Neuronal stem cell (in vitro differentiated cells): ENCODE results near the gene FAM120AOS.

Source experiments
- DNase-seq: peaks from one replicate; pipeline ENCODE4 v3.0.0-alpha.2; 2013; ENCODE audit warnings: low spot score
- H2AFZ ChIP-seq: one replicate; pipeline ENCODE4 v1.6.1; 2013; ENCODE audit warnings: mild to moderate bottlenecking, low read length, inconsistent platforms
- H2AK5ac ChIP-seq: 2 replicates; pipeline ENCODE4 v1.6.1; 2013; ENCODE audit warnings: low read depth, mild to moderate bottlenecking, inconsistent platforms, low read length, moderate library complexity, mixed read lengths
- H2BK120ac ChIP-seq: 2 replicates; pipeline ENCODE4 v1.6.1; 2013; ENCODE audit warnings: low read depth, mild to moderate bottlenecking, inconsistent platforms, low read length, moderate library complexity, mixed read lengths
- H2BK12ac ChIP-seq: one replicate; pipeline ENCODE4 v1.6.1; 2013; ENCODE audit warnings: low read length, inconsistent platforms
- H2BK15ac ChIP-seq: 2 replicates; pipeline ENCODE4 v1.6.1; 2013; ENCODE audit warnings: mild to moderate bottlenecking, low read length, inconsistent platforms, mixed read lengths
- H2BK5ac ChIP-seq: one replicate; pipeline ENCODE4 v1.6.1; 2013; ENCODE audit warnings: inconsistent platforms, mild to moderate bottlenecking, low read length, moderate library complexity
- H3K14ac ChIP-seq: one replicate; pipeline ENCODE4 v1.6.1; 2013; ENCODE audit warnings: low read length, inconsistent platforms
- H3K18ac ChIP-seq: 2 replicates; pipeline ENCODE4 v1.6.1; 2013; ENCODE audit warnings: low read length, inconsistent platforms
- H3K23ac ChIP-seq: 2 replicates; pipeline ENCODE4 v1.6.1; 2013; ENCODE audit warnings: low read depth, mild to moderate bottlenecking, mixed read lengths, low read length, inconsistent platforms; ENCODE audit not compliant: poor library complexity
- H3K27ac ChIP-seq: replicated peaks from 3 replicates; pipeline ENCODE4 v1.5.1; 2013; ENCODE audit warnings: low read length, inconsistent platforms
- H3K27me3 ChIP-seq, 3 experiments: 2 replicates each; pipeline ENCODE4 v1.6.1; 2013; ENCODE audit warnings: low read length in 3 of 3, mild to moderate bottlenecking in 2 of 3, inconsistent platforms in 1 of 3, low read depth in 1 of 3, mixed read lengths in 1 of 3, moderate library complexity in 1 of 3; ENCODE audit not compliant: control insufficient read depth in 3 of 3, insufficient read depth in 3 of 3
- H3K36me3 ChIP-seq, 2 donors: replicated peaks in 1 of 2; 2 replicates each; pipeline ENCODE4 v1.6.1; 2013; ENCODE audit warnings: low read length in 2 of 2; ENCODE audit not compliant: control insufficient read depth in 2 of 2, insufficient read depth in 2 of 2
- H3K4ac ChIP-seq: 2 replicates; pipeline ENCODE4 v1.6.1; 2013; ENCODE audit warnings: inconsistent platforms, mild to moderate bottlenecking, low read length, moderate library complexity
- H3K4me1 ChIP-seq, 2 donors: 1 replicate in 1 of 2; 2 replicates in 1 of 2; pipeline ENCODE4 v1.6.1; 2013; ENCODE audit warnings: low read length in 2 of 2, low read depth in 1 of 2; ENCODE audit not compliant: control insufficient read depth in 2 of 2, insufficient read depth in 1 of 2
- H3K4me2 ChIP-seq: one replicate; pipeline ENCODE4 v1.6.1; 2013; ENCODE audit warnings: mild to moderate bottlenecking, low read length, inconsistent platforms; ENCODE audit not compliant: insufficient read depth, poor library complexity, severe bottlenecking
- H3K4me3 ChIP-seq, 2 donors: 2 replicates each; pipeline ENCODE4 v1.5.1; 2013; ENCODE audit warnings: low read length in 2 of 2, mild to moderate bottlenecking in 2 of 2, inconsistent platforms in 1 of 2, moderate library complexity in 1 of 2
- H3K79me1 ChIP-seq: one replicate; pipeline ENCODE4 v1.6.1; 2013; ENCODE audit warnings: low read depth, mild to moderate bottlenecking, inconsistent platforms, low read length, moderate library complexity
- H3K9ac ChIP-seq: one replicate; pipeline ENCODE4 v1.6.1; 2013; ENCODE audit warnings: mild to moderate bottlenecking, low read depth, low read length, inconsistent platforms; ENCODE audit not compliant: poor library complexity
- H3K9me3 ChIP-seq, 2 donors: replicated peaks in 1 of 2; 2 replicates each; pipeline versions ENCODE3 to v1.6.1; 2013; ENCODE audit warnings: low read length in 2 of 2, mild to moderate bottlenecking in 2 of 2, inconsistent platforms in 1 of 2, low read depth in 1 of 2, mixed read lengths in 1 of 2, moderate library complexity in 1 of 2; ENCODE audit not compliant: control insufficient read depth in 2 of 2, insufficient read depth in 1 of 2
- H4K8ac ChIP-seq: one replicate; pipeline ENCODE4 v1.6.1; 2013; ENCODE audit warnings: low read depth, mild to moderate bottlenecking, inconsistent platforms, low read length, moderate library complexity
- H4K91ac ChIP-seq: one replicate; pipeline ENCODE4 v1.6.1; 2013; ENCODE audit warnings: low read length, low read depth, mild to moderate bottlenecking, inconsistent platforms; ENCODE audit not compliant: poor library complexity
- WGBS, 2 donors: extraction: QIAGEN DNeasy Blood & Tissue Kit; methylation state at CpG; one replicate each; pipeline ENCODE4 v1.1.7; 2013; ENCODE audit warnings: missing lambda C conversion rate in 2 of 2, mixed read lengths in 1 of 2; ENCODE audit not compliant: insufficient read length in 2 of 2, insufficient replicate concordance in 1 of 2; ENCODE audit errors: extremely low coverage in 2 of 2; 5-methylcytosine and 5-hydroxymethylcytosine counted together

The FAM120AOS gene

DNA sequence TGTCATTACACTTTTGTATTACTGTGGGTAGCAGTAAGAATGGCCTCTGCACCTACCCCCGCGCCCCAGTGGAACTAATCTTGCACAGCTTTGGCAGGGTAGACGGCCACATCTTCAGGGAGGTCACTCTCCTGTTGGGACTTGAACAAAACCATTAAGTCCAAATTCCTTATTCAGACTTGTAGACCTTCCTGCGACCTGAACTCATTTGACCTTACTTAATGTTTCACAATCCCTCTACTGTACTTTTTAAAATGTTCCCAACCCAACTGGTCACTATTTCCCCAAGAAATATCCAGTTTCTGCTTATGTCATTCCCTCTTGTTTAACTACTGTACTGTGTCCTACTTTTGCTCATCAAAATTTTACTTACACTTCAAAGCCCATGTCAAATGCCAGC lies 5.3 kb upstream of the FAM120AOS start:
- peaks cover 2 to 6% of the 10 kb centered on the region in 2 donors for H3K4me1 ChIP-seq
- no peak overlapping the region for H3K4me3 ChIP-seq

DNA sequence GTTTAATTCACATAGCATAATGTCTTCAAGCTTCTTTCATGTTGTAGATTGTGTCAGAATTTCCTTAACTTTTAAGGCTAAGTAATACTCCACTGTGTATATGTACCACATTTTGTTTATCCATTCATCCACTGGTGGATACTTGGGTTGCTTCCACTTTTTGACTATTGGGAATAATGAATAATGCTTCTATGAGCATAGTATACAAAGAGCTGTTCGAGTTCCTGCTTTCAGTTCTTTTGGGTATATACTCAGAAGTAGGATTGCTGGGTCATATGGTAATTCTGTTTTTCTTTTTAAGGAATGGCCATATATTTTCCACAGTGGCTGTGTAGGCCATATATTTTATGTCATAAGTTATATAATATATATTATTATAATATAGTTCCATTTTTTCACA lies 3.6 kb upstream of the FAM120AOS start:
- Histone ChIP-seq H3K9ac (no peak overlapping the region), H3K4ac (no peak overlapping the region), H3K4me3 (no peak overlapping the region), H2BK12ac (no peak overlapping the region), H3K27ac (no peak overlapping the region), H3K36me3 (peaks cover 0 to 44% of the 10 kb centered on the region in 2 donors), H2BK120ac (no peak overlapping the region), H3K27me3 (no peaks in the 10 kb centered on the region), H3K79me1 (no peaks in the 10 kb centered on the region), H3K14ac (no peak overlapping the region), H4K91ac (no peak overlapping the region), H4K8ac (no peak overlapping the region), H2AFZ (no peak overlapping the region), H3K18ac (no peak overlapping the region), H3K9me3 (no peaks in the 10 kb centered on the region), H3K4me1 (peaks cover 2 to 6% of the 10 kb centered on the region in 2 donors), H3K4me2 (no peak overlapping the region), H2BK5ac (no peak overlapping the region), H2BK15ac (no peak overlapping the region), H2AK5ac (no peak overlapping the region), H3K23ac (no peak overlapping the region)
- DNase-seq = no peak
- no CpG with 5 or more reads among the region's 1 CpG for WGBS, 2 donors

More for the DNA sequence above, 5.3 kb upstream of the FAM120AOS start:
- no peaks in the 10 kb centered on the region for H3K27me3 ChIP-seq
- no peaks in the 10 kb centered on the region for H3K79me1 ChIP-seq
- no peak overlapping the region for H2BK5ac ChIP-seq
- H3K9me3 ChIP-seq = no peaks in the 10 kb centered on the region
- no peak overlapping the region for H3K23ac ChIP-seq
- no peak overlapping the region for H3K14ac ChIP-seq
- H3K18ac ChIP-seq = no peak overlapping the region
- H2BK15ac ChIP-seq = no peak overlapping the region
- H2AK5ac ChIP-seq = no peak overlapping the region
- H3K4ac ChIP-seq = no peak overlapping the region
- no peak overlapping the region for H4K91ac ChIP-seq
- no peak overlapping the region for H2BK120ac ChIP-seq
- DNase-seq = no peak
- WGBS, 2 donors = no CpG with 5 or more reads among the region's 4 CpGs
- peaks cover 0 to 44% of the 10 kb centered on the region in 2 donors for H3K36me3 ChIP-seq
- no peak overlapping the region for H2AFZ ChIP-seq
- no peak overlapping the region for H3K27ac ChIP-seq
- no peak overlapping the region for H2BK12ac ChIP-seq
- H4K8ac ChIP-seq = no peak overlapping the region
- H3K4me2 ChIP-seq = no peak overlapping the region
- no peak overlapping the region for H3K9ac ChIP-seq

DNA sequence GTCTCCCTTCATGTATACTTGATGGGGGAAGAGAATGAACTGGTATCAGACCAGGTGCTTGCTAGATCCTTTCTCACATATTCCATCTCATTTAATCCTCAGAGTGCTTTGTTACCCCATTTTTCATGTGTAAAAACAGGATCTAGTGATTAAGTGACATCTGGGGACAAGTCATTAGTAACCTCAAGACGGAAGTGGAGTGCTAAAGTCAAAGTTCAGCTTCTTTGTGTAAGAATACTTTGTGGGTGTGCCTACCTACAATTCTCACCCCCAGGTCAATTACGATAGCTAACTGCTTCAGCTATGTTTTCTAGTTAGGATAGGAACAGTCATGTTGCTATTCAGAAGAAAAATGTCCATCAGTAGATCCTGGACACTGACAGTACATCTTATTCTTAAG lies 3.1 kb upstream of the FAM120AOS start:
- Histone ChIP-seq H3K9ac (no peak overlapping the region), H3K23ac (no peak overlapping the region), H3K9me3 (no peaks in the 10 kb centered on the region), H3K27me3 (no peaks in the 10 kb centered on the region), H3K27ac (no peak overlapping the region), H4K8ac (no peak overlapping the region), H3K4ac (no peak overlapping the region), H2AFZ (no peak overlapping the region), H3K36me3 (peaks cover 0 to 44% of the 10 kb centered on the region in 2 donors), H2BK120ac (no peak overlapping the region), H3K14ac (no peak overlapping the region), H3K4me2 (no peak overlapping the region), H2BK5ac (no peak overlapping the region), H2AK5ac (no peak overlapping the region), H3K79me1 (no peaks in the 10 kb centered on the region), H4K91ac (no peak overlapping the region), H2BK12ac (no peak overlapping the region), H2BK15ac (no peak overlapping the region), H3K4me3 (no peak overlapping the region), H3K4me1 (peaks cover 2 to 6% of the 10 kb centered on the region in 2 donors), H3K18ac (no peak overlapping the region)
- DNase-seq = no peak
- no CpG with 5 or more reads among the region's 2 CpGs for WGBS, 2 donors

DNA sequence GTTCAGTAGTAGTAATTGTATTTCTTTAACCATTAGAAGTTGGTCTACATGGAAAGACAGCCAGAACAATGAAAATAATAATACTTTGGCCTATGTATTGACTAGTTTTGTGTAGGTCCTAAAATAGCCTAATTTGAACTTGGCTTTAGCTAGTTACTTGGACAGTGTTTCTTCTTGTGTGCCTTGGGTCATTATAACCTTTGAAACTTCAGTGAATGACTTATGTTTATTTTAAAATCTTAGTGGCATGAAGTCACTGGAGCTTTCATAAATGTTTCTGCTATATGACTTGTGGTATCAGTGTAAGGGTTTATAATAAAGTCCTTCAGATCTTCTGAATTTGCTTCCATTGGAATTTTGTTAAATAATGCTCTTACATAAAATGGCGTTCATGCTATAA lies 2.6 kb upstream of the FAM120AOS start:
- no peak for DNase-seq
- Histone ChIP-seq H3K27me3 (no peaks in the 10 kb centered on the region), H2AFZ (no peak overlapping the region), H3K4me3 (no peak overlapping the region), H3K18ac (no peak overlapping the region), H3K36me3 (peaks cover 0 to 44% of the 10 kb centered on the region in 2 donors), H3K79me1 (no peaks in the 10 kb centered on the region), H2BK120ac (no peak overlapping the region), H3K4ac (no peak overlapping the region), H4K91ac (no peak overlapping the region), H3K14ac (no peak overlapping the region), H2BK12ac (no peak overlapping the region), H3K4me1 (peaks cover 2 to 6% of the 10 kb centered on the region in 2 donors), H3K9me3 (no peaks in the 10 kb centered on the region), H2BK15ac (no peak overlapping the region), H2AK5ac (no peak overlapping the region), H3K23ac (no peak overlapping the region), H3K27ac (no peak overlapping the region), H3K4me2 (no peak overlapping the region), H4K8ac (no peak overlapping the region), H3K9ac (no peak overlapping the region), H2BK5ac (no peak overlapping the region)
- no CpG with 5 or more reads among the region's 1 CpG for WGBS, 2 donors
